Measurements from ENCODE around the gene LRRK2.
"Not testable (repeated sequence)": the region's sequence is repeated elsewhere in the genome, so short reads cannot be mapped to it uniquely, and the experiment has no call there.

LRRK2 gene

DNA sequence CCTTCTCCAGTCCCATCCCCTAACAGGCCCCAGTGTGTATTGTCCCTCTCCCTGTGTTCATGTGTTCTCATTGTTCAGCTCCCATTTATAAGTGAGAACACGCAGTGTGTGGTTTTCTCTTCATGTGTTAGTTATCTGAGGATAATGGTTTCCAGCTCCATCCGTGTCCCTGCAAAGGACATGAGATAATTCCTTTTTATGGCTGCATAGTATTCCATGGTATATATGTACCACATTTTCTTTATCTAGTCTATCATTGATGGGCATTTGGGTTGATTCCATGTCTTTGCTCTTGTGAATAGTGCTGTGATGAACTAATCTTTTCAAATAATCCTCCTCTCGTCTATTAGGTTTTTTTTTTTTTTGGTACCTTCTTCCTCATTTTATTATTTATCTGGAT lies 25.9 kb downstream of the LRRK2 start:
- not testable (repeated sequence) for DNase-seq

DNA sequence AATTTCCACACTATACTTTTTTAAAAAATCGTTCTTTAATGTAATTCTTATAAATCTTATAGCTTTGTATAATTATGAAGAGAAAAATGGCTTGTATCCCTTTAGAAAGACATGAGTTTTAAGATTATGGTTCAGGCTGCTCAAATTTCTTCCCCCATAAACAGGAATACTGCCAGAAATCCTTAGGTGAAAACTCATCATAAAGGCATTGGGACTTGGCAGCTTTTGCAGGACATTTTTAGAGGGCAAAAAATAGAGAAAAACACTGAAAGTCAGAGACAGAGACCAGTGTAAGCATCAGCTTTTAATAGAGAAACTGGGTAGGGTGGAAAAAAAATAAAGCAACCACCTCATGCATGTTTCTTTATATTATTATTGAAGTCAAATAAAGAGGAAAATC lies 29.1 kb downstream of the LRRK2 start:
- no peak for DNase-seq

DNA sequence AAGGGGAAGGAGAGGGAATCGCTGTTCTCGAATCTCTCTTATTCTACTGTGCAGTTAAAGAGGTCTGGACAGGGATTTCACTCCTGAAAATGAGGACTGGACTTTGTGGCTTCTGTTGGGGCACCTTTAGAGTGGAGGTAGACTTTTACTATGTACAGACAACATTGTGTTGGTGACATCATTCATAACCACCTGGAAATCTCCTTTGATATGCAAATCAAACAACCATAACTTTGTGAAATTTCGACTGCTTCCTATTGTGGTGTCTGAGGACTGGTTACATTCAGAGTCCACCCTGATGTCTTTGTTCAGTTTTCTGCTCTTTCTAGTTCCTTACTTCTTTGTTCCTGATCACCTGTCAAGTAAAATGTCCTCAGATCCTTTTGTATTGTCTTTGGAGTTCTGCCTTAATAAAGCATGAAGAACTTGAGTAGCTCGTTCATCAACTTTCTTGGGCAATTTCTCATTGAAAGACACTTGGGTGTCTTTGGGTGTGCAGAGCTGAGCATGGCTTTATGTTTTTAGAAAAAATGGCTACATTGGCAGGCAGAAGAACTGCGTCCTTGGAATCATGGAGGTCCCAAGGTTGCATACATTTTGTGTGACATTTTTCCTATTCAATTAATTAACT lies 29.8 kb downstream of the LRRK2 start:
- no peak for DNase-seq

DNA sequence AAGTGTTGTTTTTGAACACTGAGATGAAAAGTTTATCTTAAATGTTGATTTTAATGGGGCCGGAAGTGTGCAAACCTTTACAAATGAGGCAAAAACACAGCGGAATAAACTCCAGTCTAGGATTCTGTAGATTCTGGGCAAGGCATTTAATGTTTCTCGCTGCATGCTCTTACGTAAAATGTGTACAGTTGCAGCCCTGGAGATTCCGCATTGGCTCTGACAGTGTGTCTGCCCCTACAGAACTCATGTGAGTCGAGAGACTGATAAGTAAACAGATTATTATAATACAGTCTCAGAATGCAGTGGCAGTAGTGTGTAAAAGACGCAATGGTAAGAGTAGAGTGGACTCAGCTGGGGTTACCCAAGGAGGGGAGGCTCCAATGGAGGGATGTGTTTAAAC lies 33.6 kb downstream of the LRRK2 start:
- no peak for DNase-seq

DNA sequence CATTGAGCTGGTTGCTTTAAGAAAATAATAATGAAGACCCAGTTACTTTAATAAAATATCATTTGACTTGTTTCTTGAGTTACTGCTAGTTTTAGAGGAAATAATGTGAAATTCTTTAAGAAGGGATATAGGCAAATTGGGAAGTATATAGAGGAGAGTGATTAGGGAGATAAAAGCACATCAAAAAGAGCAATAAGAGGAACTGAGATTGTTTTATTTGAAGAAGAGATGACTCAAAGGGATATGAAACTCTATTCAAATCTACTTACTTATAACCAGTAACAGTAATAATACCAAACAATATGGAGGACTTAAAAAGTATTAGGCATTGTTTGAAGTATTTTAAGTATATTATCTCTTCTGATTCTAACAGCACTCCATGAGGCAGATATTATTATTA lies 37.1 kb downstream of the LRRK2 start:
- no peak for DNase-seq

DNA sequence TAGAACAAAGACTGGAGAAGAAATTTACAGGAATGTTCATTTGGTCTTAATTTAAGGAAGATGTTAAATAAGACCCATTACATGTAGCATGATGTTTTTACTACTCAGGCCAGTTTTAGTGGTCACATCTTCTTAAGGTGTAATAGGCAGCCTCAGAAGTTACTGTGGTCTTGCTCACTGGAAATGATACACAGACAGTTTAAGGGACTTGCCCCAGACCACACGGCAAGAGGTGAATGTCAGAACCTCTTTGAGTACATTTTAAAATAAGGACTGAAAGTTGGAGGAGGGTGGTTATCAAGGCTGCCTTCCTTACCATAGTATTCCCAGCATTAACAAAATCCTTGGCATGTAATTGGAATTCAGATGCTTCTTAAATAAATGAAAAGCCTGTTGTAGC lies 37.9 kb downstream of the LRRK2 start:
- DNase-seq = no peak

DNA sequence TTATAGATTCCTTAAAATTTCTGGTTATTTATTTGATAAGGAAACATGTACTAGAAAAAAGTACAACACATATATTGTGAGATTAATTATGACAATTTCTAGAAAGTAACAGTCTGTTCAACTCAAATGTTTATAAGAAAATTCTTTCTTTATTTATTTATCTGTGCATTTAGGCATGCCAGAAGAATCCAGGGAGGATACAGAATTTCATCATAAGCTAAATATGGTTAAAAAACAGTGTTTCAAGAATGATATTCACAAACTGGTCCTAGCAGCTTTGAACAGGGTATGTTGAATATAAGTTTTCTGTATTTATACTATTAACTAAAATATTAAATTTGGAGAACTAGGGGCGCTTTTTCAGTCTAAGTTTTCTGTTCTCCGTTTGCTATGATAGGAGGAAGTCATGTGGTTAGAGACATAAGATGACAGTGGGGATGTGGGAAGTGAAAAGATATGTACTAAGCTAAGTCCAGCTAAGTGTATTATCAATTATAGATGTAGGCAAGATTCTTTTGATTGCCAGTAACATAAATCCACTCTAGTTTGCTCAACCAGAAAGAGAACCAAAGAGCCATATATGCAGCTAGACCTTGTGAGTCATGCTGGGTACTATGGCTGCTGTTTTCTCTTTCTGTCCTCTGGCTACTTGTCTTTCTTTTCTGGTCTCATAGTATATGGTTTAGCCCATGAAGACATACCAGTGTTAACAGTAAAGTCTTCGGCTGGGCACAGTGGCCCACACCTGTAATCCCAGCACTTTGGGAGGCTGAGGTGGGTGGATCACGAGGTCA lies 39.0 kb downstream of the LRRK2 start:
- DNase-seq = no peak

DNA sequence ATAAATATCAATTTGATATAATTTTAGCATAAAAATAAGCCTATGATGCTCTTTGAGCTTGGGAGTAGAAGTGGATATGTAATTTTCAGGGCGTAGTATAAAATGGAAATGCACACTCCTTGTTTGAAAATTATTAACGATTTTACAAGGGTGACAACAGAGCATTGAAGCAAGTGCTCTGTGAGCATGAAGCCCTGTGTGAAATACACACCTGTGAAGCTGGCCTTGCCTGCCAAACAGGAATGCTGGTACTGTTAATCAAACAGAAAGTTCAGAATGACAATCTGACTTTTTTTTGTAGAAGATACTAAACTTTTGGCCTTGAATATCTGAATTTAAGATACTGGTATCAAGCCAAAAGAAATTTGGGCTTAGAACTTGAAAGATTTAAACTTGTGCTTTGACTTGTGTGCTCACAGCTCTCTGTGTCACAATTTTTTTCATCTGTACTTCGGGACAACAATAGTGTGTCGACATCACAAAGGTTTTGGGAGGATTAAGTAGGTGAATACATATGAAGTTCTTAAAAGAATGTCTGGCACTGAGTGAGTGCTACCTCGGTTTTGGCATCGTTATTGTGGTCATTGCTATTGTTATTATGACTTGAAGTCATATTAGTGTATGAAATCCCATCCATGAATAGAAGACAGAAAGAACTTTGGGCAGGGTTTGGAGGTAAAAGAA lies 47.3 kb downstream of the LRRK2 start:
- DNase-seq = no peak

DNA sequence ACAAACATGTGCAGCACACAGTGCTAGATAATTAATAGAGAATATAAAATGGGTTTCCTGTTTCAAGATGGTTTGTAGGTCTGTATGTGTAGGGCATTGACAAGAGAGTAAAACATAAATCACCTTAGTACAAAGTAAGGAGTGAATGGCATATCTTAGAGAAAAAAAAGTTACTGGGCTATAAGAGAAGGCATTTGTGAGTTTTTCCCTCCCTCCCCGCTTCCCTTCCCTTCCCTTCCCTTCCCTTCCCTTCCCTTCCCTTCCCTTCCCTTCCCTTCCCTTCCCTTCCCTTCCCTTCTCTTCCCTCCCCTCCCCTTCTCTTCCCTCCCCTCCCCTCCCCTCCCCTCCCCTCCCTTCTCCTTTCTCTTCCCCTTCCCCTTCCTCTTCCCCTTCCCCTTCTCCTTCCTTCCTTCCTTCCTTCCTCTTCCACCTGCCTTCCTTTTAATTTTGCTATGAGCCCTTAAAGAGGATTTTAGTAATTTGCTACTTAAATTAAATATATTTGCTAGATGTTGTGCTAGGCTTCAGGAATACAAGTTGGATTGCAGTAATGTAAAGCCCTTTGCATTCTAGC lies 57.1 kb downstream of the LRRK2 start:
- DNase-seq = no peak

DNA sequence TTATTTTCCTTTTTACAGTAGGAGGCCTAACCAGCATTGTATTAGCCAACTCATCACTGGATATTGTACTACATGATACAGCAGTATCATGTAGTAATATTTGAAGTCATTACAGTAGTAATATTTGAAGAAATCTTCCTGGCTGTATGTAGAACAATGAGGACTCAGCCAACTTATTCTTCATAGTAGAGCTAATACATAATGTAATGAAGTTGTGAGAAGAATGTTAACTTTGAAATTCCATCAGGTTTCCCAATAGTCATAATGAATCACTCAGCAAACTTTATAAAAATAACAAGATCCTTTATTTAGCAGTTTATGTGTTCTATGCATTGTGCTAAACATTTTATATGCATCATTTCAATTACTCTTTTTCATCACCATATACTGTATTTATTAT lies 61.8 kb downstream of the LRRK2 start:
- DNase-seq = no peak

DNA sequence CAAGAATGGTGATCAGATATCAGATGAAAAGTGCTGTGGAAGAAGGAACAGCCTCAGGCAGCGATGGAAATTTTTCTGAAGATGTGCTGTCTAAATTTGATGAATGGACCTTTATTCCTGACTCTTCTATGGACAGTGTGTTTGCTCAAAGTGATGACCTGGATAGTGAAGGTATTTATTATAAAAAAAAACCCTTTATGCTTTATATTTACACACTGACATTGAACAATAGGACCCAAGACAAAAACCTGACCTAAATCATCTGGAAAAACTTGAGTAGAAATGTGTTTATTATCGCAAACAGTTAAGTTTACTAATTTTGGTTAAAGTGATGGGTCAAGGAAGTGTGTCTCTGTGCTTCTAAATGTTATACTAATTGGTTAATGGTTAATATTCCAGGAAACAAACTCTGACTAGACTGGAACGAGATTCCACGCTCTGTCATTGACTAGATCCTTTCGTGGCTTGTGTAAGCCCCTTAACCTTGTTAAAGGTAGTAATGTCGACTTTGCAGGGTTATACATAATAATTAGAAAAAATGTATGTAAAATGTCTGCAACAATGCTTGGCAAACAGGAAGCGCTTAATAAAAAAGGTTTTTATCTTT lies 62.7 kb downstream of the LRRK2 start:
- no peak for DNase-seq

DNA sequence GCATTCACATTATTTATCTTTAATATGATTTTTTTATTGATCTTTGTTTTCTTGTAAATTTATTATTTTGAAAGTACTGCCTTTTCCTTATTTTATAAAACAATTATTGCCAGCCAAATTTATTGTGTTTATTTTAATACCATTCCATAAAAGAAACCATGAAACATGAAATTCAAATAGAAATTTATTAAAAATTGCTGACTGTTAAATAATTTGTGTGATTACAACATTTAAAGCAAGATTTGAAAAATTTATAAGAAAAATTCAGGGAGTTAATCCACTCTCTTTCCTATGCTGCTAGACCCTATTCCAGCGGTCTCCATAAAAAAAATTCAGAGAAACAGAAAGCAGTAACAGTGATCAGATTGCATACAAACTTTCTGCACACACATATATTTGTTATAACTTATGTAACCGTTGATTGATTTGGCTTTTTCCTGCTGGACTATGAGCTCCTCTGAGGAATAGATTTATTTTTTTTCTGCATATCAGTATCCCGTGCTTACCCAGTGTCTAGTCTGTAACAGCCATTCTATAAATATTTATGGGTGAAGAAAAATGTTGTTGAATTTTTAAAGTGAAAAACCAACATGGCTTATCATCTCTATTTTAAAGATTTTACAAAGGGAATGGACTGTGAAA lies 68.1 kb downstream of the LRRK2 start:
- no peak for DNase-seq

DNA sequence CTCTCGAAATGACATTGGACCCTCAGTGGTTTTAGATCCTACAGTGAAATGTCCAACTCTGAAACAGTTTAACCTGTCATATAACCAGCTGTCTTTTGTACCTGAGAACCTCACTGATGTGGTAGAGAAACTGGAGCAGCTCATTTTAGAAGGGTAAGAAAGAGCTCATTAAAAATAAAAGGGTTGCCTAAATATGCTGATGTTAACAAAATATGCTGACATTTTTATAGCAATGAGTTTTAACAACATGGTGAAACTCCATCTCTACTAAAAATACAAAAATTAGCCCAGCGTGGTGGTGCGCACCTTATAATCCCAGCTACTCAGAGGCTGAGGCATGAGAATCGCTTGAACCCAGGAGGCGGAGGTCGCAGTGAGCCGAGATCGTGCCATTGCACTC lies 73.5 kb downstream of the LRRK2 start:
- no peak for DNase-seq

DNA sequence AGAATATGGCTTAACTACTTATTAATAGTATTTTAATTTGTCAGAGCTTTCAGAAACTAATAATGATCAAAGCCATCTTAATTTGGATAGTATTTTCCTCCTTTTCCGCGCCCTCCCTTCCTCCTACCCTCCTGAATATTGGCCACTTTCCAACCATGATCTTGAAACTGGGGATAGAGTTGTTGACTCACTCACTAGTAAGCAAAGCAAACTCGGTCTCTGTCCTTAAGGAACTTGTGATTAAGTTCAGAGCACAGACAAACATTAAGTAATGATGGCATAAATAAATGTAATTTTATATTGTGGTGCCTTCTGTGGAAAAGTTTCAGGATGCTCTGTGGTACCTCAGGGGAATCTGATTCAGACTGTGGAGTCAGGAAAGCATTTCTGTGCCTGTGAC lies 75.7 kb downstream of the LRRK2 start:
- no peak for DNase-seq

DNA sequence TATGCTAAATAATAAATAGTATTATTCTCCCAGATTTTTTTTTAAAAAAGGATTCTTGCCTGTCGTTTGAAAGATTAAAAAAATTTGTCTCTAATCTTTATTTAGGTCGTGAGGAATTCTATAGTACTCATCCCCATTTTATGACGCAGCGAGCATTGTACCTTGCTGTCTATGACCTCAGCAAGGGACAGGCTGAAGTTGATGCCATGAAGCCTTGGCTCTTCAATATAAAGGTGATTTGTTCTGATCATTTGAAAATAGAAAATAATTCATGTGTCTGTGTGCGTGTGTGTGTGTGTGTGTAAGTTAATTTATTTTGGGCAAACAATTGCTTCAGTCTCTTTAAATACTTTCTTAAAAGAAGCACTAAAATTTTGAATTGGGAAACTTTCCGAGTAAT lies 84.2 kb downstream of the LRRK2 start:
- DNase-seq = no peak

DNA sequence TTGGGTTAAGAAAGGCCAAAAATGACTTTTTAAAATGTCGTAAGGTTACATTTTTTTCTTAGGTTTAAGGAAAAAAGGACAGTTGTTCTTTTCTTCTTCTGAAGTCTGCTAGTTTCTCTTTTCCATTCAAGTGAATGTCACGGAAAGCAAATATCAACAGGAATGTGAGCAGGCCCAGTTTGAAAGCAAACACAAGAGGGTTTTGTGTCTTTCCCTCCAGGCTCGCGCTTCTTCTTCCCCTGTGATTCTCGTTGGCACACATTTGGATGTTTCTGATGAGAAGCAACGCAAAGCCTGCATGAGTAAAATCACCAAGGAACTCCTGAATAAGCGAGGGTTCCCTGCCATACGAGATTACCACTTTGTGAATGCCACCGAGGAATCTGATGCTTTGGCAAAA lies 85.4 kb downstream of the LRRK2 start:
- no peak for DNase-seq

DNA sequence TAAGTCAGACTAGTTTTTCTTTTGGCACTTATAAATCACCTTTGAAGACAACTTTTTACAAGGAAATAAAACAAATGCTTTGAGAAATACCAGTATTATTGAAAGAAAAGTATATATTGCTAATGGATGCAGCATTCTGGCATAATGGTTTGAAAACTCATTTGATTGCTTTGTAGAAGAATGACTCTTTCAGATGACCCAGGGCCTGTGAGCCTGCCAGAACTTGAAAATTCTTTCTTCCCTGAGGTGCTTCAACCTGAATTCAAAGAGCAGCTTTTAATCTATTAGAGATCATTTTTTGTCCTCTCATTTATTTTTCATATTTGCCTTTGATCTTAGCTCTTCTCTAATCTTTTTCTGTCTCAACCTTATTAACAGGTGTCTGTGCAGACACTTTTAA lies 87.4 kb downstream of the LRRK2 start:
- DNase-seq = no peak

DNA sequence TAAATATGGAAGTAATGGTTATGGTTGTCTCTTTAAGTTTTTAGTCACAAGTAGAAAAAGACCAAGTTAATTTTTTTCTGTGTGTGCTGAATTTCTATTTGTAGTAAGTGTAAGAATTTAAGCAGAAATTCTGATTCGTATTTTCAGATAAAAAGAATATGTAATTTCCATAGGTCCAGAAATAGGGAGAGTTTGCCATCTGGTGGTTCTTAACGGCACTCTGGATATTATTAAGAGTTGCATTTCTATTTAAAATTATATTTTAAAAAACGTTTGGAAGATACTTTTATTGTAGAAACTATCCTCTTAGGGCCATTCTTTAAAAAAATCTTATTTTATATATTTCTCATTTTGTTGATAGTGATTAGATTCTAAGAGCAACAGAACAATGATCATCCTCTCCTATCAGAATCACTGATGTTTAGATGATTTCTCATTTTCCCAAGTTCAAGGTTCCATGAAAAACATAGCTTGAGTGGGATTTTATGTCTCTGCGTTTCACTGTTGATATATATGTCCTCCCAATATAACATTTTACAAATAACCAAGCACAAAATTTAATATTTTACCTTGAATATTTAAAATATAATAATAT lies 88.3 kb downstream of the LRRK2 start:
- no peak for DNase-seq

DNA sequence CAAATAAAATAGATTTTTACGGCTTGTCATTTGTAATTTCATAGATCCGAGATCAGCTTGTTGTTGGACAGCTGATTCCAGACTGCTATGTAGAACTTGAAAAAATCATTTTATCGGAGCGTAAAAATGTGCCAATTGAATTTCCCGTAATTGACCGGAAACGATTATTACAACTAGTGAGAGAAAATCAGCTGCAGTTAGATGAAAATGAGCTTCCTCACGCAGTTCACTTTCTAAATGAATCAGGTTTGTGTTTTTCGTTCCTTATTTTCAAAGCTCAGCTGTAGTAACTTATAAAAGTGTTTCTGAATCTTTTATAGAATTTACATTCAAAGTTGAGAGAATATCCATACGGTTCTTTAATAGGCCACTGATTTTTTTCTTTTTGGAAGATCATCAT lies 89.1 kb downstream of the LRRK2 start:
- no peak for DNase-seq

DNA sequence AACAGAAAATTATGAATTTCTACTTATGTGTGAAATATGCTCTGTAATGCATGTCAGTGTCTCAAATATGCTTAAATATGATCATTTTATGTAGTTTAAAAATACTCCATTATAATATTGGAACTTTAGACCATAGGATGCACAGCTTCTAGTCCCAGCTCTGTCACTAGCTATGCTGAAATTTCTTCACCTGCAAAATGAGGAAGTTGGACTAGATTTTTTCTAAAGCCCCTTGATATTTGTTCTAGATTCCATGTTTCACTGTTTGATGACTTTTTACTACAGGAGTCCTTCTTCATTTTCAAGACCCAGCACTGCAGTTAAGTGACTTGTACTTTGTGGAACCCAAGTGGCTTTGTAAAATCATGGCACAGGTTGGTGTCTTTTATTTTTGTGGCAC lies 90.1 kb downstream of the LRRK2 start:
- no peak for DNase-seq

DNA sequence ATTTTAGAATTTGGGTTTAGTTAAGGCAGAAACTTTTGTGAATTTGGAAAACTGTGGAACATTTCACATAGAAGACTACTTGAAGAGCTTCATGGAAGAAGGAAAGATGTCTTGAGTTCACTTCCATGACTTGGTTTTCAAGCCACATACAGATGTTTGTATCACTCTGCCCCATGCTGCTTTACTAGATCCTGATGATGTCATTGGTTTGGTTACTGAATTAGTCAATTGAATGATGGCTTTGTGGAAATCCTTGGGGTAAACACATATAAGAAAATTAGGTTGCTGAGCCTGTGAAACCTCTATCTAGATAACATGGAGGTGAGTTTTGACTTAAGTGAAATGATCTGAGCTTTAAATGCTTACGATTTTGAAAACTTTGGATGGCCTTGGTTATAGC lies 90.6 kb downstream of the LRRK2 start:
- no peak for DNase-seq

DNA sequence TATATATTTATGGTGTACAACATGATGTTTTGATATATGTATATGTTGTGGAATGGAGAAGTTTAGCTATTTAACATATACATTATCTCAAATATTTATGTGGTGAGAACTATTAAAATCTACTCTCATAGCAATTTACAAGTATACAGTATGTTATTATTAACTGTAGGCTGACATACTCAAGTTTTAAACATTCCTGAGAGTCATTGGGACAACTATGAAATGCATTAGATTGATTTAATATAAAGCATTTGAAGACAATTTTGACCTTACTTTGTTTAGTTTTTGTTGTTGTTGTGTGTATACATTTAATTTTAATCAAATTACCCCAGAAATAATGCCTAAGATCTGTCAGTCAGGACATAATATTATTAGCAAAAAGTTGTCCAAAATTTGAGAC lies 99.5 kb downstream of the LRRK2 start:
- DNase-seq = no peak

Measured in activated CD4-positive, alpha-beta T cell treated with anti-CD3 and anti-CD28 coated beads, Interleukin-2, amount 50 U/mL, for 1 hour (primary cell).